MCF 10A (cell line): ENCODE data around the gene LMX1B. TPM values are rescaled to one million over a fixed set of nuclear protein-coding genes. Genes with fewer than 3 reads are reported as not detected.
A peak's percentile ranks its signal among the peaks of the same experiment; 100 is the strongest.

Experiments
- BruUV-seq: library from RNA; stranded (reverse); fragments of 400-500 nt; replicated peaks from 2 replicates; lab custom pipeline; 2021; lab: Mats Ljungman, UMichigan
- CTCF ChIA-PET: fragments of 300-600 bp; sonication (Branson Sonifier 250); formaldehyde crosslinking; extraction: SDS; loops from one replicate; lab custom pipeline; 2021; ENCODE audit warnings: antibody characterized with exemption, inconsistent platforms; lab: Yijun Ruan, JAX
- POLR2A ChIA-PET: fragments of 300-600, 350-650 bp; sonication (Branson Sonifier 250); formaldehyde crosslinking; extraction: SDS; loops from one replicate; lab custom pipeline; 2020; ENCODE audit warnings: antibody characterized with exemption, inconsistent platforms; lab: Yijun Ruan, JAX
- DNase-seq: peaks from one replicate; pipeline ENCODE4 v3.0.0-alpha.2; 2018; ENCODE audit not compliant: unreplicated experiment
- H3K27ac Mint-ChIP-seq: one replicate; pipeline ENCODE4 v1.8.0; 2022; ENCODE audit warnings: mild to moderate bottlenecking, low read depth, mixed read lengths; ENCODE audit not compliant: unreplicated experiment
- H3K27me3 Mint-ChIP-seq: one replicate; pipeline ENCODE4 v1.8.0; 2022; ENCODE audit warnings: mixed read lengths; ENCODE audit not compliant: insufficient read depth, unreplicated experiment
- H3K36me3 Mint-ChIP-seq: one replicate; pipeline ENCODE4 v1.8.0; 2022; ENCODE audit warnings: mild to moderate bottlenecking, moderate library complexity, mixed read lengths; ENCODE audit not compliant: insufficient read depth, unreplicated experiment
- H3K4me1 Mint-ChIP-seq: one replicate; pipeline ENCODE4 v1.8.0; 2022; ENCODE audit warnings: mixed read lengths; ENCODE audit not compliant: insufficient read depth, unreplicated experiment
- H3K4me3 Mint-ChIP-seq: one replicate; pipeline ENCODE4 v1.8.0; 2022; ENCODE audit warnings: mild to moderate bottlenecking, moderate library complexity, mixed read lengths; ENCODE audit not compliant: unreplicated experiment
- H3K9me3 Mint-ChIP-seq: one replicate; pipeline ENCODE4 v1.8.0; 2022; ENCODE audit warnings: mixed read lengths; ENCODE audit not compliant: unreplicated experiment
- CTCF ChIP-seq: fragments of 200-600 bp; IDR thresholded peaks from one replicate; pipeline ENCODE4 v1.8.0; 2022; ENCODE audit warnings: antibody characterized with exemption, mild to moderate bottlenecking; ENCODE audit not compliant: unreplicated experiment
- intact Hi-C: fragments of 100-400 bp; cut with micrococcal nuclease; formaldehyde crosslinking; loops from 2 replicates; pipeline ENCODE4 v1.14.1; 2022
- total RNA-seq: library from RNA; stranded (reverse); gene quantifications from 2 replicates; pipeline ENCODE4 v1.2.3, GENCODE V29; 2022

LMX1B gene
- total RNA-seq, 1 experiment from 2014 or later, result 3.4 TPM

- ChIA-PET POLR2A (interaction anchor here (0.6 kb wide), 1 partner anchor 58 kb away, joined by 3 read pairs; no protein-coding TSS in a partner anchor), CTCF (interaction anchor here (4.0 kb wide), 1 partner anchor 14 kb away, joined by 41 read pairs; no protein-coding TSS in a partner anchor)
- BruUV-seq, result no TSS peak
- H3K27me3 Mint-ChIP-seq, result peaks cover 36% of the 10 kb centered on the region
- H3K36me3 Mint-ChIP-seq, result no peaks in the 10 kb centered on the region
- intact Hi-C loops, result no loop called here
- DNase-seq, result no peak
- no peaks in the 10 kb centered on the region for H3K9me3 Mint-ChIP-seq
- no peak overlapping the region for H3K27ac Mint-ChIP-seq
- peaks cover 16% of the 10 kb centered on the region for H3K4me1 Mint-ChIP-seq
- TF ChIP-seq CTCF, result no peak
- H3K4me3 Mint-ChIP-seq, result no peak overlapping the region
Measured at GRCh38 chr9:126720036-126720435, 106.3 kb downstream of the LMX1B start.

GRCh38 chr9:126720661-126721563, 107.2 kb downstream of the LMX1B start:
- Mint-ChIP-seq H3K36me3 (no peaks in the 10 kb centered on the region), H3K9me3 (no peaks in the 10 kb centered on the region), H3K4me1 (peaks cover 16% of the 10 kb centered on the region), H3K27ac (no peak overlapping the region), H3K27me3 (peaks cover 27% of the 10 kb centered on the region), H3K4me3 (no peak overlapping the region)
- POLR2A ChIA-PET, result interaction anchor here (0.6 to 1.2 kb wide), 2 partner anchors 17 to 32 kb away, joined by 3 read pairs; no protein-coding TSS in a partner anchor
- no TSS peak for BruUV-seq
- no peak for TF ChIP-seq CTCF
- no peak for DNase-seq
- CTCF ChIA-PET, result interaction anchor here (0.6 to 4.0 kb wide), 3 partner anchors 15 to 61 kb away, joined by 3 to 41 read pairs (median 3); no protein-coding TSS in a partner anchor
- intact Hi-C loops, result no loop called here

GRCh38 chr9:126721564-126721981, 107.8 kb downstream of the LMX1B start:
- H3K27me3 Mint-ChIP-seq, result peaks cover 20% of the 10 kb centered on the region
- TF ChIP-seq CTCF, result no peak
- H3K4me3 Mint-ChIP-seq, result peak overlapping the region; percentile 68
- H3K27ac Mint-ChIP-seq, result no peak overlapping the region
- H3K4me1 Mint-ChIP-seq, result peaks cover 16% of the 10 kb centered on the region
- H3K9me3 Mint-ChIP-seq, result no peaks in the 10 kb centered on the region
- intact Hi-C loops, result no loop called here
- no peak for DNase-seq
- H3K36me3 Mint-ChIP-seq, result no peaks in the 10 kb centered on the region
- CTCF ChIA-PET, result interaction anchor here (4.0 kb wide), 1 partner anchor 16 kb away, joined by 41 read pairs; no protein-coding TSS in a partner anchor
- no TSS peak for BruUV-seq
- POLR2A ChIA-PET, result interaction anchor here (1.2 kb wide), 1 partner anchor 31 kb away, joined by 3 read pairs; no protein-coding TSS in a partner anchor

GRCh38 chr9:126722252-126722921, 108.7 kb downstream of the LMX1B start:
- TF ChIP-seq CTCF, result no peak
- Mint-ChIP-seq H3K9me3 (no peaks in the 10 kb centered on the region), H3K27me3 (peaks cover 12% of the 10 kb centered on the region), H3K4me1 (peaks cover 16% of the 10 kb centered on the region), H3K4me3 (peak overlapping the region; percentile 68), H3K36me3 (no peaks in the 10 kb centered on the region), H3K27ac (peak overlapping the region; percentile 12)
- intact Hi-C loops, result no loop called here
- CTCF ChIA-PET, result interaction anchor here (4.0 kb wide), 1 partner anchor 17 kb away, joined by 41 read pairs; no protein-coding TSS in a partner anchor
- no TSS peak for BruUV-seq
- POLR2A ChIA-PET, result interaction anchor here (1.0 kb wide), 1 partner anchor 12 kb away, joined by 3 read pairs; no protein-coding TSS in a partner anchor
- peak; percentile 83 for DNase-seq
